Coronary artery (tissue), 2 donors: ENCODE measurements around the gene PNRC2.

Source experiments
- DNase-seq: peaks from one replicate; pipeline ENCODE4 v3.0.0-alpha.2; 2017; ENCODE audit warnings: low spot score
- H3K27ac ChIP-seq, 2 donors: fragments of 200-600 bp; sonication (generic); one replicate each; pipeline ENCODE4 v1.5.1; 2016 to 2019
- H3K4me3 ChIP-seq: fragments of 200-600 bp; sonication (generic); 2 replicates; pipeline ENCODE4 v1.5.1; 2016; ENCODE audit warnings: mild to moderate bottlenecking, moderate library complexity
- TF ChIP-seq, protein P1 (sequence below): fragments of 200-600 bp; sonication (generic); IDR thresholded peaks from one replicate; pipeline ENCODE4 v1.5.1; 2019; ENCODE audit warnings: antibody characterized with exemption

Gene PNRC2, protein sequence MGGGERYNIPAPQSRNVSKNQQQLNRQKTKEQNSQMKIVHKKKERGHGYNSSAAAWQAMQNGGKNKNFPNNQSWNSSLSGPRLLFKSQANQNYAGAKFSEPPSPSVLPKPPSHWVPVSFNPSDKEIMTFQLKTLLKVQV

DNA sequence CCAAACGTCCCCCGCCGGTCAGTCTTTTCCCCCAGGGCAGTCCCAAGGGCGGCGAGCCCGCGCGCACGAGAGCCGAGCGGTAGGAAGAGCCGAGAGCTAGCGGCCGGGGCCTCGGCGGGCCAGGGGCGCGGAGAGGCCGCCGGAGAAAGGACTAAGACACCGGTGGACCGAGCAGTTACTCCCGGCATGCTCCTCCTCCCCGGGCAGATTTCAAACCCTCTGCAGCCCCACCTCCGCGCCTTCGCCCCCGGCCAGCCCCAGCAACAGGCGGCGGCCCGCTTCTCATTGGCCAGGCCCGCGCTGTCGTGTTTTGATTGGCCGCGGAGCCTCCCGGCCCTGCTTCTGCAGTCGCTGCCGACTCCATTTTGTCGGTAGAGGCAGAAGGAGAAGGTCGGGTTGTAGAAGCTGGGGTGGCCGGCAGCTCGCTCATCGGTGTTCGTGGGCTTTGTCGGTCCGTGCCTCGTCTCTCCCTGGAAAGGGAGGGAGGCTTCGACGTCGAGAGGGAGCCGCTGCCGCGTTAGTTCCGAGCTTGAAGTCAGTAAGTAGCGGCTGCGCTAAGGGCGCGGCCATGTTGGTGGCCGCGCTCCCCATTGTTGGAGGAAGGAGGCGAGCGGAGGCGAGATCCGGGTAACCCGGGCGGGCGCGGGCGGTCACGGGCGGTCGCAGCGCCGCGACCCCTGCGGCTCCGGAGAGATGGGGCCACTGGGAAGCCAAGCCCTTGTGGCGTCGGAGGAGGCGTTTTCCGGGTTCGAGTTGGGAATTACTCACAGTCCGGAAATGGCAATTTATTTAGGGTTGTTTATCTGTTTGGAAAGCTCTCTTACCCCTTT lies at the start of gene PNRC2:
PNRC2 (plus strand) TSS at position 368 of the 830 bp plus-strand sequence. CDS start 1,630 bp downstream, outside the sequence.
- TF ChIP-seq, protein P1, sequence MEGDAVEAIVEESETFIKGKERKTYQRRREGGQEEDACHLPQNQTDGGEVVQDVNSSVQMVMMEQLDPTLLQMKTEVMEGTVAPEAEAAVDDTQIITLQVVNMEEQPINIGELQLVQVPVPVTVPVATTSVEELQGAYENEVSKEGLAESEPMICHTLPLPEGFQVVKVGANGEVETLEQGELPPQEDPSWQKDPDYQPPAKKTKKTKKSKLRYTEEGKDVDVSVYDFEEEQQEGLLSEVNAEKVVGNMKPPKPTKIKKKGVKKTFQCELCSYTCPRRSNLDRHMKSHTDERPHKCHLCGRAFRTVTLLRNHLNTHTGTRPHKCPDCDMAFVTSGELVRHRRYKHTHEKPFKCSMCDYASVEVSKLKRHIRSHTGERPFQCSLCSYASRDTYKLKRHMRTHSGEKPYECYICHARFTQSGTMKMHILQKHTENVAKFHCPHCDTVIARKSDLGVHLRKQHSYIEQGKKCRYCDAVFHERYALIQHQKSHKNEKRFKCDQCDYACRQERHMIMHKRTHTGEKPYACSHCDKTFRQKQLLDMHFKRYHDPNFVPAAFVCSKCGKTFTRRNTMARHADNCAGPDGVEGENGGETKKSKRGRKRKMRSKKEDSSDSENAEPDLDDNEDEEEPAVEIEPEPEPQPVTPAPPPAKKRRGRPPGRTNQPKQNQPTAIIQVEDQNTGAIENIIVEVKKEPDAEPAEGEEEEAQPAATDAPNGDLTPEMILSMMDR, result no peak
- H3K27ac ChIP-seq, result peak within 1 kb of the TSS; percentile 98 to 99
- DNase-seq, result peak; percentile 98
- H3K4me3 ChIP-seq, result peak within 1 kb of the TSS; percentile 86

DNA sequence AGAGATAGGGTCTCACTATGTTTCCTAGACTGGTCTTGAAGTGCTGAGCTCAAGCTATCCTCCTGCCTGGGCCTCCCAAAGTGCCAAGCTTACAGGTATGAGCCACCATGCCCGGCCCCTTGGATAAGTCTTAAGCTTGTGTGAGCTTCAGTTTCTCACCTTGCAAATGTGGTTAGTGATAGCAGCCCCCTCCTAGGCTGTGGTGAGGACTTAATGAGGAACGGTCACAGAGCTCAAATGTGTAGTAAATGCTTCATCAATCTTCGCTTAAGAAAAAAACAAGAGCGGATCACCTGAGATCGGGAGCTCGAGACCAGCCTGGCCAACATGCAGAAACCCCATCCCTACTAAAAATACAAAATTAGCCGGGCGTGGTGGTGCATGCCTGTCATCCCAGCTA lies 49.5 kb upstream of the PNRC2 start:
- DNase-seq, result no peak
- TF ChIP-seq, protein P1, result no peak
- Histone ChIP-seq H3K4me3 (no peak overlapping the region), H3K27ac (no peak overlapping the region)

DNA sequence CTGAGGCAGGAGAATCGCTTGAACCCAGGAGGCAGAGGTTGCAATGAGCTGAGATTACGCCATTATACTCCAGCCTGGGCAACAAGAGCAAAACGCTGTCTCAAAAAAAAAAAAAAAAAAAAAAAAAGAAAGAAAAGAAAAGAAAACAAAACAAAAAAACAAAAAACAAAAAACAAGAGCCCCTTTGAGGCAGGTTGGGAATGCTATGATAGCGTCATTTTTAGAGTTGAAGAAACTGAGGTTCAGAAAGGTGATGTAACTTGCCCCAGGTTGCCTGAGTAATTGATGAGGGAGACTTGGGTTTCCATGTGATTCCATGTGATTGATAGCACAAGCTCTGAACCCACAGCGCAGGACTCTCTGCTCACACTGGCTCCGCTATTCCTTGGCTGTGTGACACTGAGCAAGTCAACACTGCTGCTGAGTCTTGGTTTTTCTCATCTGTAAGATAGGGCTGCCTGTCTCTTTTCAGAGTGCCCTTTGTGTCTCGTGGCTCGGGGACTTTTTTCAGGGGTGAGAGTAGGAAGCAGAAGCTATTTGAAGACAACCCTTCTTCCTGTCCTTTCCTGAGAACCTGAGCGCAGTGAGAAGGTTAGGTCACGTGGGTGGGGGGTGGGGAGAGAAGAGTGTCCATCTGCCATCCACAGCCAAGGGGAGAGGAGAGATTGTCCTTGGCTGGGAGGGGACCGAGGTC lies 48.9 kb upstream of the PNRC2 start:
- no peak for DNase-seq
- Histone ChIP-seq H3K27ac (no peak overlapping the region), H3K4me3 (no peak overlapping the region)
- TF ChIP-seq, protein P1, result no peak

DNA sequence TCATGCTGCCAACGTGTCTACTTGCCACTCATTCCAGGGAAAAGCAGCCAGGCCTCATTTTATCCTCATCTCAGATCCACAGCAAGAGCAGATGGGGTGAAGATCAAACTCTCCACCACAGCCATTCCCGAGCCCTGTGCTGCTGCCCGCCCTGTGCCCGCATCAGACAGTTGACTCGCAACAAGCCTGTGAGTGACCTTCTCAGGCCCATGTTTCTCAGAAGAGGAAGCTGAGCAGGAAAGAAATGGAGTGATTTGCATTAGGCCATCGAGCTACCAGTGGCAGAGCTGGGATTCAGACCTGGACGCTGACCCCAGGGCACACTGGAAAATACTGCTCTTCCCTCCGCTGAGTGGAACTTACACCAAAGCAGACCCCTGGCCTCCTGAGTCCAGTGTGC lies 47.7 kb upstream of the PNRC2 start:
- Histone ChIP-seq H3K4me3 (no peak overlapping the region), H3K27ac (no peak overlapping the region)
- TF ChIP-seq, protein P1, result no peak
- no peak for DNase-seq

DNA sequence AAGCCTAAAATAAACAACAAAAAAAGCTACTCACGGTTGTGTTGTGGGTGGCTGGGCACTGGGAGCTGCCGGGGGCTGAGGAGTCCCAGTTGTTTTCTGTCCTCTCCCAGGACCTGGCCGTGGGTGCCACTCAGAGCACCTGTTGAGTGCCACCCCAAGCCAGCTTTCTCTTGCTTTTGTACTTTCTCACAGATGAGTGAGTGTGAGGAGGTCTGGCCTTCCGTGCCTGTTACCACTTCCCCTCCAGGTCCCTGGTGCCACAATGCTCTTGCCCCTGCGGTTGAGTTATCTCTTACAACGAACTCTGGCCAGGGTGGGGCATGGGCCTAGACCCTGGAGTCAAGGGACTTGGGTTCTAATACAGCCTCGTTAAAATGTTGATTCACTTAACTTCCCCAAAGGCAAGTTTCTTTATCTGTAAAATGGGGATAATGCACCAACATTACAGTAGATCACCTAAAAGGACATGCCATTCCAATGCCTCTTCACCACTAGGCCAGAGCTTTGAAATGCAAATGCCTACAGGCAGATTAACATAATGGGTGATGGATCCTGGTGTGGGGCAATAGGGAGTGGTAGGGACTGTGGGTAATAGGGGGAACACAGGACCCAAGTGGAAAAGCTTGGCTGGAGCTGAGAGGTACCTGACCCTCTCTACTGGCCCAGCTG lies 46.3 kb upstream of the PNRC2 start, which contains the start of gene CNR2:
CNR2 (minus strand) TSS at position 151 of the 669 bp plus-strand sequence. CDS start 37,745 bp downstream, outside the sequence.
- Histone ChIP-seq H3K27ac (no peak within 1 kb of the TSS), H3K4me3 (no peak within 1 kb of the TSS)
- TF ChIP-seq, protein P1, result no peak
- DNase-seq, result no peak

DNA sequence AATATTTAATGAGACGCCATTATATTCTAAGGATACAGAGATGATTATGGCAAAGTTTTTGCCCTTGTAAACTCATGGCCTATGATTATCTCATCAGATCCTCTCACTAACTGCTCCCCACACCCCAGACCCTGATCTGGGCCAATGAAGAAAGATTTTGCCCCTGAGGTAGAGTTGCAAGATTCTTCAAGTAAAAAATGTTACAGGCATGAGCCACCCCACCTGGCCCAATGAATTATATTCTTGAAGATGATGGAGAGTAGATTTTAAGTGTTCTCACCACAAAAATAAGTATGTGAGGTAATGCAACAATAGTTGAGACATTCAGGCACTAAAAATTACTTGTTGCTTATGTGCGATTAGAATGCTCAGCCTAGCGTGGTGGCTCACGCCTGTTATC lies 44.7 kb upstream of the PNRC2 start:
- TF ChIP-seq, protein P1, result no peak
- no peak for DNase-seq
- Histone ChIP-seq H3K4me3 (no peak overlapping the region), H3K27ac (no peak overlapping the region)
